DND-41 (cell line): ENCODE measurements around the gene CMC2.

Experiments used
- CTCF ChIP-seq: IDR thresholded peaks from 2 replicates; pipeline ENCODE4 v1.5.1; 2012; ENCODE audit warnings: borderline replicate concordance, low read length, moderate library complexity, mild to moderate bottlenecking; ENCODE audit not compliant: poor library complexity, severe bottlenecking; ENCODE audit errors: extremely low read depth
- EZH2 ChIP-seq: IDR thresholded peaks from 3 replicates; pipeline ENCODE4 v1.6.1; 2012; ENCODE audit warnings: borderline replicate concordance, low read depth, mild to moderate bottlenecking, moderate library complexity, low read length, inconsistent platforms; ENCODE audit not compliant: severe bottlenecking

GRCh38 chr16:80982646-80983045 is 24.0 kb downstream of the CMC2 start:
- TF ChIP-seq EZH2 (no peak), CTCF (no peak)
